GM18867 (cell line): ENCODE measurements around the gene ROBO1.
"Not testable (repeated sequence)": the region's sequence is repeated elsewhere in the genome, so short reads cannot be mapped to it uniquely, and the experiment has no call there.

Experiments
- ATAC-seq: cut with Tn5 transposase; IDR thresholded peaks from one replicate; pipeline ENCODE4 v1.9.1; 2021; ENCODE audit warnings: mild to moderate bottlenecking, moderate library complexity; ENCODE audit not compliant: unreplicated experiment

ROBO1 gene

GRCh38 chr3:78765671-78766485 is 1001.9 kb downstream of the ROBO1 start:
- ATAC-seq, result no peak

GRCh38 chr3:78764634-78765033 is 1003.2 kb downstream of the ROBO1 start:
- no peak for ATAC-seq

GRCh38 chr3:78762121-78762520 is 1005.7 kb downstream of the ROBO1 start:
- ATAC-seq, result no peak

GRCh38 chr3:78761126-78761525 is 1006.7 kb downstream of the ROBO1 start:
- no peak for ATAC-seq

- no peak for ATAC-seq
Observed at GRCh38 chr3:78757731-78758130, 1010.1 kb downstream of the ROBO1 start.

- ATAC-seq, result no peak
Observed at GRCh38 chr3:78754066-78754743, 1013.6 kb downstream of the ROBO1 start.

- ATAC-seq, result no peak
Observed at GRCh38 chr3:78751266-78751665, 1016.5 kb downstream of the ROBO1 start.

- ATAC-seq, result not testable (repeated sequence)
Observed at GRCh38 chr3:78750291-78750690, 1017.5 kb downstream of the ROBO1 start.

GRCh38 chr3:78749056-78749455 is 1018.7 kb downstream of the ROBO1 start:
- ATAC-seq, result no peak

- no peak for ATAC-seq
Observed at GRCh38 chr3:78745847-78746246, 1022.0 kb downstream of the ROBO1 start.

GRCh38 chr3:78742491-78742890 is 1025.3 kb downstream of the ROBO1 start:
- no peak for ATAC-seq

GRCh38 chr3:78742041-78742440 is 1025.8 kb downstream of the ROBO1 start:
- no peak for ATAC-seq

- ATAC-seq, result no peak
Observed at GRCh38 chr3:78741066-78741645, 1026.6 kb downstream of the ROBO1 start.

GRCh38 chr3:78738833-78739232 is 1029.0 kb downstream of the ROBO1 start:
- ATAC-seq, result no peak

GRCh38 chr3:78737988-78738387 is 1029.8 kb downstream of the ROBO1 start:
- ATAC-seq, result no peak

GRCh38 chr3:78736863-78737262 is 1030.9 kb downstream of the ROBO1 start:
- ATAC-seq, result no peak

GRCh38 chr3:78734048-78734637 is 1033.7 kb downstream of the ROBO1 start:
- no peak for ATAC-seq

- ATAC-seq, result no peak
Observed at GRCh38 chr3:78732893-78733292, 1034.9 kb downstream of the ROBO1 start.

- no peak for ATAC-seq
Observed at GRCh38 chr3:78732471-78732870, 1035.3 kb downstream of the ROBO1 start.

- ATAC-seq, result no peak
Observed at GRCh38 chr3:78729946-78730345, 1037.9 kb downstream of the ROBO1 start.

- ATAC-seq, result no peak
Observed at GRCh38 chr3:78728406-78729145, 1039.2 kb downstream of the ROBO1 start.
